CD14-positive monocyte (primary cell): ENCODE measurements around the gene CYSTM1. TPM values are rescaled to one million over a fixed set of nuclear protein-coding genes. Genes with fewer than 3 reads are reported as not detected.

Source experiments
- DNase-seq, 3 donors: peaks; one replicate each; pipeline ENCODE4 v3.0.0-alpha.2; 2011 to 2022
- H2AFZ ChIP-seq: 2 replicates; pipeline ENCODE4 v1.6.0; 2012; ENCODE audit warnings: mild to moderate bottlenecking, low read depth, low read length, inconsistent platforms; ENCODE audit not compliant: insufficient read depth, poor library complexity, severe bottlenecking
- H3K27ac ChIP-seq, 2 donors: 1 replicate in 1 of 2; 2 replicates in 1 of 2; pipeline ENCODE4 v1.5.1; 2012 to 2013; ENCODE audit warnings: low read length in 2 of 2, control low read depth in 1 of 2, inconsistent platforms in 1 of 2, low read depth in 1 of 2, mild to moderate bottlenecking in 1 of 2
- H3K27me3 ChIP-seq, 2 donors: one replicate each; pipeline versions ENCODE4 v1.6.0 to v1.6.1; 2011 to 2013; ENCODE audit warnings: low read length in 2 of 2; ENCODE audit not compliant: control insufficient read depth in 2 of 2, insufficient read depth in 2 of 2
- H3K36me3 ChIP-seq, 2 donors: replicated peaks in 1 of 2; 1 replicate in 1 of 2; 2 replicates in 1 of 2; pipeline versions ENCODE4 v1.5.1 to v1.6.1; 2012 to 2013; ENCODE audit warnings: low read length in 2 of 2, control low read depth in 1 of 2, inconsistent platforms in 1 of 2, mild to moderate bottlenecking in 1 of 2; ENCODE audit not compliant: insufficient read depth in 2 of 2, control insufficient read depth in 1 of 2
- H3K4me1 ChIP-seq, 2 donors: 1 replicate in 1 of 2; 2 replicates in 1 of 2; pipeline versions ENCODE4 v1.5.1 to v1.6.1; 2012 to 2013; ENCODE audit warnings: low read length in 2 of 2, control low read depth in 1 of 2, inconsistent platforms in 1 of 2, mild to moderate bottlenecking in 1 of 2, moderate library complexity in 1 of 2; ENCODE audit not compliant: insufficient read depth in 2 of 2, control insufficient read depth in 1 of 2
- H3K4me2 ChIP-seq: replicated peaks from 2 replicates; pipeline ENCODE3; 2012; ENCODE audit warnings: low read length, moderate library complexity, mild to moderate bottlenecking; ENCODE audit not compliant: poor library complexity, severe bottlenecking; ENCODE audit errors: extremely low read depth
- H3K4me3 ChIP-seq, 3 experiments: fragments of 200-600 bp in 1 of 3; sonication (generic) in 1 of 3; replicated peaks in 1 of 3; 1 replicate in 2 of 3; 2 replicates in 1 of 3; pipeline ENCODE4 v1.5.1; 2011 to 2013; ENCODE audit warnings: low read length in 3 of 3, mild to moderate bottlenecking in 3 of 3, control low read depth in 2 of 3, low read depth in 2 of 3, inconsistent platforms in 1 of 3, moderate library complexity in 1 of 3
- H3K79me2 ChIP-seq: 2 replicates; pipeline ENCODE4 v1.6.0; 2012; ENCODE audit warnings: mild to moderate bottlenecking, control low read depth, inconsistent platforms, low read length, moderate library complexity; ENCODE audit not compliant: insufficient read depth
- H3K9ac ChIP-seq: 2 replicates; pipeline ENCODE4 v1.6.0; 2017; ENCODE audit warnings: low read length, mild to moderate bottlenecking; ENCODE audit not compliant: insufficient read depth, poor library complexity, severe bottlenecking
- H3K9me3 ChIP-seq, 2 donors: replicated peaks in 1 of 2; 1 replicate in 1 of 2; 2 replicates in 1 of 2; pipeline versions ENCODE4 v1.5.1 to v1.6.1; 2012 to 2013; ENCODE audit warnings: low read length in 2 of 2, control low read depth in 1 of 2; ENCODE audit not compliant: control insufficient read depth in 1 of 2, insufficient read depth in 1 of 2
- H4K20me1 ChIP-seq: 2 replicates; pipeline ENCODE4 v1.6.0; 2012; ENCODE audit warnings: mild to moderate bottlenecking, low read length, control low read depth, moderate library complexity; ENCODE audit not compliant: insufficient read depth
- H3K27ac Mint-ChIP-seq, 7 donors: one replicate each; pipeline ENCODE4 v1.8.0; 2020; ENCODE audit warnings: mild to moderate bottlenecking in 7 of 7, mixed read lengths in 7 of 7, moderate library complexity in 6 of 7, inconsistent platforms in 2 of 7
- H3K27me3 Mint-ChIP-seq, 3 donors: one replicate each; pipeline ENCODE4 v1.8.0; 2021 to 2022; ENCODE audit warnings: low read depth in 3 of 3, mild to moderate bottlenecking in 3 of 3, mixed read lengths in 3 of 3, moderate library complexity in 3 of 3, inconsistent platforms in 1 of 3
- H3K36me3 Mint-ChIP-seq, 2 donors: one replicate each; pipeline ENCODE4 v1.8.0; 2020; ENCODE audit warnings: mixed read lengths in 2 of 2, inconsistent platforms in 1 of 2, mild to moderate bottlenecking in 1 of 2
- H3K4me1 Mint-ChIP-seq: one replicate; pipeline ENCODE4 v1.8.0; 2020; ENCODE audit warnings: mild to moderate bottlenecking, mixed read lengths
- H3K4me3 Mint-ChIP-seq, 2 donors: one replicate each; pipeline ENCODE4 v1.8.0; 2020; ENCODE audit warnings: mild to moderate bottlenecking in 2 of 2, mixed read lengths in 2 of 2, moderate library complexity in 1 of 2
- H3K9me3 Mint-ChIP-seq, 7 donors: one replicate each; pipeline ENCODE4 v1.8.0; 2020 to 2022; ENCODE audit warnings: mixed read lengths in 7 of 7, mild to moderate bottlenecking in 6 of 7, moderate library complexity in 6 of 7, inconsistent platforms in 2 of 7
- WGBS: methylation state at CpG from one replicate; pipeline ENCODE4 v1.1.5; 2013; ENCODE audit warnings: missing lambda C conversion rate; ENCODE audit not compliant: insufficient coverage; 5-methylcytosine and 5-hydroxymethylcytosine counted together
- intact Hi-C, 2 donors: fragments of 100-400 bp; cut with micrococcal nuclease; formaldehyde crosslinking; loops; one replicate each; pipeline versions ENCODE4 v1.15.0 to v1.15.1; 2023
- polyA plus RNA-seq, 3 donors: library from polyadenylated mRNA; depleted of rRNA in 1 of 3; unstranded in 2 of 3; stranded (reverse) in 1 of 3; fragments of 300-500 nt in 2 of 3; fragments of >200 nt in 1 of 3; fragmentation: Illumina TruSeq in 2 of 3; gene quantifications; 1 replicate in 2 of 3; 2 replicates in 1 of 3; pipeline ENCODE4 v1.2.3, GENCODE V29; 2012 to 2021
- TF ChIP-seq, protein P1 (sequence below): fragments of 200-600 bp; IDR thresholded peaks from one replicate; pipeline ENCODE4 v1.8.0; 2022; ENCODE audit warnings: antibody characterized with exemption, mild to moderate bottlenecking

Gene CYSTM1
- polyA plus RNA-seq, 3 donors: 14.0 to 40.0 (median 36.7) TPM

DNA sequence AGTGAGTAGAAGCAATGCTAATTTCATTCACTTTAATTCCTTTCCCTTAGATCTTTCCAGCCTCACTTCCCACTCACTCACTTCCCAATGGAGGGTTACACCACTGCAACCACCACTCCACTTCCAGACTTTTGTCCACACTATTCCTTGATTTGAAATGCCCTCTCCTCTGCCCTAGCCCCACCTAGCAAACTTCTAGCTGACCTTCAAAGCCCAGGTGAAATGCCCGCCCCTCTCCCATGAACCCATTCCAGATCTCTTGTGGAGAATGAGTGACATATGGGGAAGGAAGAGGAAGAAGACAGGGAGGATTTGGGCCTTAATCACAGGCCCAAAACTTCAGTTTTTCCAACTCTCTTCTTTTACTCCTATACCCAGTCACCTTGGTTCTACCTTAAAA lies 90.9 kb downstream of the CYSTM1 start:
- Histone ChIP-seq H3K4me3 (no peak overlapping the region), H3K9me3 (no peaks in the 10 kb centered on the region), H3K4me2 (no peak overlapping the region), H2AFZ (no peak overlapping the region), H3K27me3 (no peaks in the 10 kb centered on the region), H3K4me1 (peaks cover 26 to 37% of the 10 kb centered on the region in 2 donors), H3K27ac (peak overlapping the region in 1 of 2 donors; percentile 2), H3K36me3 (peaks cover 0 to 15% of the 10 kb centered on the region in 2 donors), H4K20me1 (no peaks in the 10 kb centered on the region), H3K79me2 (peaks cover 46% of the 10 kb centered on the region), H3K9ac (no peak overlapping the region)
- intact Hi-C loops: no loop called here
- Mint-ChIP-seq H3K27ac (peak overlapping the region in 5 of 7 donors; percentile 14 to 76 (median 68)), H3K4me3 (no peak overlapping the region), H3K4me1 (peaks cover 51% of the 10 kb centered on the region), H3K9me3 (peaks cover 0 to 4% (median 0%) of the 10 kb centered on the region in 7 donors), H3K36me3 (peaks cover 26 to 28% of the 10 kb centered on the region in 2 donors), H3K27me3 (peaks cover 0 to 3% (median 0%) of the 10 kb centered on the region in 3 donors)
- TF ChIP-seq, protein P1, sequence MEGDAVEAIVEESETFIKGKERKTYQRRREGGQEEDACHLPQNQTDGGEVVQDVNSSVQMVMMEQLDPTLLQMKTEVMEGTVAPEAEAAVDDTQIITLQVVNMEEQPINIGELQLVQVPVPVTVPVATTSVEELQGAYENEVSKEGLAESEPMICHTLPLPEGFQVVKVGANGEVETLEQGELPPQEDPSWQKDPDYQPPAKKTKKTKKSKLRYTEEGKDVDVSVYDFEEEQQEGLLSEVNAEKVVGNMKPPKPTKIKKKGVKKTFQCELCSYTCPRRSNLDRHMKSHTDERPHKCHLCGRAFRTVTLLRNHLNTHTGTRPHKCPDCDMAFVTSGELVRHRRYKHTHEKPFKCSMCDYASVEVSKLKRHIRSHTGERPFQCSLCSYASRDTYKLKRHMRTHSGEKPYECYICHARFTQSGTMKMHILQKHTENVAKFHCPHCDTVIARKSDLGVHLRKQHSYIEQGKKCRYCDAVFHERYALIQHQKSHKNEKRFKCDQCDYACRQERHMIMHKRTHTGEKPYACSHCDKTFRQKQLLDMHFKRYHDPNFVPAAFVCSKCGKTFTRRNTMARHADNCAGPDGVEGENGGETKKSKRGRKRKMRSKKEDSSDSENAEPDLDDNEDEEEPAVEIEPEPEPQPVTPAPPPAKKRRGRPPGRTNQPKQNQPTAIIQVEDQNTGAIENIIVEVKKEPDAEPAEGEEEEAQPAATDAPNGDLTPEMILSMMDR: no peak
- no CpG with 5 or more reads among the region's 1 CpG for WGBS
- DNase-seq: no peak

DNA sequence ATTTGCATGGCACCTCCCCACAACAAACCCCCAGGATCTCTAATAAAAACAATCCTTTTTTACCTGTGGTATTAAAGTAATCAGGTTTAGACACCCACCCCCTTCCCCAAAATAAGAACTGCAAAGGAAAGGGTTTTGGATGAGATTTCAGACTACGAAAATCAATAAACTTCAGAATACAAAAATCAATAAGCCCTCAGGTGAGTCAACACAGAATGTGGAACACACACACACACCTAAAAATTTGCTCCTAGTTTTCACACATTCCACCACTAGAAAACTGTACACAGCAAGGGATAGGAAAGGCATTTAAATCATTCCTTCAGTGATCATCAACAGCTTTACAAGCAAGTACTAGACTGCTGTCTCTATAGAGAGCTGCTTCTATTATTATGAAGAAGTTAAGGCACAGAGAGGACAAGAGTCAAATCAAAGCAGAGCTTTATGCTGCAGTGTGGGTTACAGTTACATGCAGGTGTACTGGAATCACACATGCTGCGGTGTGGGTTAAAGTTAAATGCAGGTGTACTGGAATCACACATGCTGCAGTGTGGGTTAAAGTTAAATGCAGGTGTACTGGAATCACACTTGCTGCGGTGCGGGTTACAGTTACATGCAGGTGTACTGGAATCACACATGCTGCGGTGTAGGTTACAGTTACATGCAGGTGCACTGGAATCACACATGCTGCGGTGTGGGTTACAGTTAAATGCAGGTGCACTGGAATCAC lies 91.6 kb downstream of the CYSTM1 start:
- Mint-ChIP-seq H3K4me1 (peaks cover 46% of the 10 kb centered on the region), H3K9me3 (peaks cover 0 to 4% (median 0%) of the 10 kb centered on the region in 7 donors), H3K4me3 (no peak overlapping the region), H3K27me3 (peaks cover 0 to 1% (median 0%) of the 10 kb centered on the region in 3 donors), H3K27ac (peak overlapping the region in 3 of 7 donors; percentile 82 to 85 (median 85)), H3K36me3 (peaks cover 27 to 29% of the 10 kb centered on the region in 2 donors)
- H4K20me1 ChIP-seq: no peaks in the 10 kb centered on the region
- H3K79me2 ChIP-seq: peaks cover 54% of the 10 kb centered on the region
- H3K4me1 ChIP-seq: peaks cover 19 to 31% of the 10 kb centered on the region in 2 donors
- H3K27me3 ChIP-seq: no peaks in the 10 kb centered on the region
- no peak overlapping the region for H2AFZ ChIP-seq
- H3K4me2 ChIP-seq: no peak overlapping the region
- H3K36me3 ChIP-seq: peaks cover 0 to 15% of the 10 kb centered on the region in 2 donors
- no peaks in the 10 kb centered on the region for H3K9me3 ChIP-seq
- no peak overlapping the region for H3K4me3 ChIP-seq
- TF ChIP-seq, protein P1: no peak
- no peak overlapping the region for H3K27ac ChIP-seq
- 100% methylated on average over 4 of the region's 6 CpGs for WGBS
- intact Hi-C loops: no loop called here
- DNase-seq: no peak
- no peak overlapping the region for H3K9ac ChIP-seq
